HG02642 (cell line): ENCODE measurements around the gene PTPN23.
A peak's percentile ranks its signal among the peaks of the same experiment; 100 is the strongest.
"Not testable (repeated sequence)": the region's sequence is repeated elsewhere in the genome, so short reads cannot be mapped to it uniquely, and the experiment has no call there.

Experiments
- ATAC-seq: cut with Tn5 transposase; IDR thresholded peaks from one replicate; pipeline ENCODE4 v1.9.1; 2021; ENCODE audit warnings: mild to moderate bottlenecking; ENCODE audit not compliant: unreplicated experiment, poor library complexity

PTPN23 gene, protein sequence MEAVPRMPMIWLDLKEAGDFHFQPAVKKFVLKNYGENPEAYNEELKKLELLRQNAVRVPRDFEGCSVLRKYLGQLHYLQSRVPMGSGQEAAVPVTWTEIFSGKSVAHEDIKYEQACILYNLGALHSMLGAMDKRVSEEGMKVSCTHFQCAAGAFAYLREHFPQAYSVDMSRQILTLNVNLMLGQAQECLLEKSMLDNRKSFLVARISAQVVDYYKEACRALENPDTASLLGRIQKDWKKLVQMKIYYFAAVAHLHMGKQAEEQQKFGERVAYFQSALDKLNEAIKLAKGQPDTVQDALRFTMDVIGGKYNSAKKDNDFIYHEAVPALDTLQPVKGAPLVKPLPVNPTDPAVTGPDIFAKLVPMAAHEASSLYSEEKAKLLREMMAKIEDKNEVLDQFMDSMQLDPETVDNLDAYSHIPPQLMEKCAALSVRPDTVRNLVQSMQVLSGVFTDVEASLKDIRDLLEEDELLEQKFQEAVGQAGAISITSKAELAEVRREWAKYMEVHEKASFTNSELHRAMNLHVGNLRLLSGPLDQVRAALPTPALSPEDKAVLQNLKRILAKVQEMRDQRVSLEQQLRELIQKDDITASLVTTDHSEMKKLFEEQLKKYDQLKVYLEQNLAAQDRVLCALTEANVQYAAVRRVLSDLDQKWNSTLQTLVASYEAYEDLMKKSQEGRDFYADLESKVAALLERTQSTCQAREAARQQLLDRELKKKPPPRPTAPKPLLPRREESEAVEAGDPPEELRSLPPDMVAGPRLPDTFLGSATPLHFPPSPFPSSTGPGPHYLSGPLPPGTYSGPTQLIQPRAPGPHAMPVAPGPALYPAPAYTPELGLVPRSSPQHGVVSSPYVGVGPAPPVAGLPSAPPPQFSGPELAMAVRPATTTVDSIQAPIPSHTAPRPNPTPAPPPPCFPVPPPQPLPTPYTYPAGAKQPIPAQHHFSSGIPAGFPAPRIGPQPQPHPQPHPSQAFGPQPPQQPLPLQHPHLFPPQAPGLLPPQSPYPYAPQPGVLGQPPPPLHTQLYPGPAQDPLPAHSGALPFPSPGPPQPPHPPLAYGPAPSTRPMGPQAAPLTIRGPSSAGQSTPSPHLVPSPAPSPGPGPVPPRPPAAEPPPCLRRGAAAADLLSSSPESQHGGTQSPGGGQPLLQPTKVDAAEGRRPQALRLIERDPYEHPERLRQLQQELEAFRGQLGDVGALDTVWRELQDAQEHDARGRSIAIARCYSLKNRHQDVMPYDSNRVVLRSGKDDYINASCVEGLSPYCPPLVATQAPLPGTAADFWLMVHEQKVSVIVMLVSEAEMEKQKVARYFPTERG (N-terminal part only)

DNA sequence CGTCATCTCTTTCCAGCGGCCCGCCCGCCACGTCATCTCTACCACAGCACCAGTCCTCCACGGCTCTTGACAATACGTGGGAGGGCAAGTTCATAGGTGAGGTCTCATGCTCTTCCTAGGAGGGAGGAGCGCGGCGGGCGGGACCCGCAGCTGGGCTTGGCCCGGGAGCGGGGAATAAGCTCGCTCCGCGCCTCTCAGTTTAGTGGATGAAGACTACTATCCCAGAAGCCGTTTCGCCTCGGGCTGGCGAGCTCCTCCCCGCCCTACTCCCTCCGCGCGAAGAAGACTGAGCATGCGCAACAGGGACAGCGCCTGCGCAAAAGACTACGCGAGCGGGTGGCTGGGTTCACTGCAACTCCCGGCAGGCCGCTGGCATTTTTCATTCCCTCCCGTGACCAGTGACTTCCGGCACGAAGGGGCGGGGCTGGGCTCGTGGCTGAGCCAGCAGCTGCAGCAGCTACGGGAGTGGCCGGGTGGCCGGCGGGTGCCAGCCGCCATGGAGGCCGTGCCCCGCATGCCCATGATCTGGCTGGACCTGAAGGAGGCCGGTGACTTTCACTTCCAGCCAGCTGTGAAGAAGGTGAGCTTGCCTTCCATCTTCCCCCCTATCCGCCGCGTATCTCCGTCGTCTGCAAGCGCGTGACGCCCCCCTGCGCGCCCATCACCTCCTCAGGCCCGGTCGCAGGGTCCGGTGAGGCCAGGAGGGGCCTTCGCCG is at the start of gene PTPN23:
Gene PTPN23, plus strand, starts transcription at position 421 of the 716 bp plus-strand sequence. Its CDS starts 76 bp downstream, at position 497.
- ATAC-seq: peak; percentile 84

DNA sequence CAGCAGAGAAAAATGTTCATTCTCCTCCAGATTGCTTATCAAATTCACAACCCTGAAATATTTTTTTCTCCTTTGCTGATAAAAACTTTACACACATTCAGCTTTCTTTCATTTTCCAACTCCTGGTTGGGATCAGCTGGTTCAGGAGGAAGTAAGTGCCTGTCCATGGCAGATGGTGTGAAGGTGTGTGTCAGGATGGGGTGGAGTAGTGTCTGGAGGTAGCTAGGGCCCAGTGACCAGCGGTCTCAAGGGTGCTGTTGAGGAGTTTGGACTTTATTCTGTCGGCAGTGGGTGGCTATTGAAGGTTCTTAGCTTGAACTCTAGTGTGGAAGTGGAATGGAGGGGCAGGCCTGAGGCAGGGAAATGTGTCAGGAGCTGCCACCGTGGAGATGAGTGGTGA is 46.9 kb upstream of the PTPN23 start:
- no peak for ATAC-seq

DNA sequence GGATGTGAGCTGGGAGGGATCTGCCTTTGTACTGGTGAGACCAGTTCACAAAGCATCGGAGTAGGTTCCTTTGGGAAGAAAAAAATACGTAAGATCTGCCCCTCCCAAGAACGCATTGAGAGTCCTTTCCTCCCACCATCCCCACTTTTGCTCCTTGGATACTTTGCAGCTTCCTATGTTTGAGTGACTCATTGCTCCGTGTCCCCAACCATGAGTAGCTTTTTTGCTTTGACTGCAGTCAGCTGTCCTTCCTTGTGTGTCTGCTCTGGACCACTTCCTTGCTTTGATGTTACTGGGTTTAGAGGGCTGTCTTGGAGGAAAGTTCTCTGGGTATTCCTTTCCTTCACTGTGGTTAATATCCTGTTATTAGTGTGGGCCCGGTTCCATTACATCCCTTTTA is 43.2 kb upstream of the PTPN23 start:
- no peak for ATAC-seq

DNA sequence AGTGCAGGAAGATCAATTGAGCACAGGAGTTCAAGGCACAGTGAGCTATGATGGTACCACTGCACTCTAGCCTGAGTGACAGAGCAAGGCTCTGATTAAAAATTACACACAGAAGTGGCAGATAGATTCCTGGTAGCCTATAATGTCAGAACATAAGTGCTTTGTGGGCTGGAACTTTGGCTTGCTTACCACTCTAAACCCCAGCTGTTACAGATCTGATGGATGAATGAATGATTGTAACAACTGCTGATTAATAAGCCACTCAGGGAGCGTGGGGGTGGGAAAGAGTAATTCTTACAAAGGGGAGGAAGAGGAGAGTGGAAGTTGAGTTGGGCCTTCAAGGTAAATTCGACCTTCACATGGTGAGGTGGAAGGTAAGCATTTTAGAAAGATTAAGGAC is 40.9 kb upstream of the PTPN23 start:
- ATAC-seq: no peak

DNA sequence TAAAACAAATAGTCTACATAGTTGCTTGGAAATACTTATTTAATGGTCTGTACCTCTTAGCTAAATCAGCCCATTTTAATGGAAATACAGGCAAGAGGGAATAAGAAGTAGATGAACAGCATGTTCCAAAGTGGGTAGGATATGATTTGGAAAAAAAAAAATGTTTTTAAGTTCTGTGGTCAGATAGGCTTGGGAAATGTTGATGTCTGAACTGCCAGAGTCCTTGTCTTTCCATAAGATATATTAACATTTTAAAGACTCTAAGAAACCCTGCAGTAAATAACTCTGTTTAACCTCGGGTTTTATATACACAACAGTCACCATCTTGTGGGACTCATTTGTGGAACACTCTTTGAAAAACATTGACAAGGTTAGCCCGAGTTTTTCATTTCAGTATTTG is 40.0 kb upstream of the PTPN23 start:
- ATAC-seq: no peak

DNA sequence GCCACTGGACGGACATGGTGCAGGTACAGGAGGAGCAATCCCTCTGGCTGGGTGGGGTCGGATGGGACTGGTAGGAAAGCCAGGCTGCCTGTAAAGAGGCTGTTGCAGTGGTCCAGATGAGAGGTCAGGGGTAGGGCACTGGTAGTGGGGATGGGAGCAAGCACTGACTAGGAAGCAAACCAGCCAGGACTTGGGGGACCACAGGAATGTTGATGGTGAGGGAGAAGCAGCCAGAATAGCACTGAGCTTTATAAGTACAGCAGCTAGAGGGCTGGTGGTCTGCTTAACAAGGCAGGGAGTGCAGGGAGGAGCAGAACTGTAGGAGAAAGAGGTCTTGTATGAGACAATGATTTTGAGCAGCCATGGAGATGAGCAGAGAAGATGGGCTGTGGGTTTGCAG is 38.7 kb upstream of the PTPN23 start:
- no peak for ATAC-seq

DNA sequence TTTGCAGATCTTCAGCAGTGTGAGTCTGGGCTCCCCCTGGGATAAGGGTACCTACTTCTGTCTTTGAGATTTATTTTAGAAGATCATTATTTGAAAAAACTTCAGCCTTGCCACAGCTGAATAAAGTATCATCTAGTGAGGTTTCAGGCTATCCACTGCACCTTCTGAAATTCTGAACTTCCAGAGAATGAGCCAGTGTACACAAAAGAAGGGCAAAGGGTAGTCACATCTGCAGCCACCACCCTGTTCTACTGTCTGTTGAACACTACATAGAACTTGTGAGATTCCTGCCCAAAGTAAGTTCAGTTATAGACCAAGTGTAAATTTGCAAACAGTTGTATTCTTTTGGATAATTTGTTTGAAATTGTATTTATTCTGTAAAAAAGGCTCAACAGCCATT is 38.0 kb upstream of the PTPN23 start:
- no peak for ATAC-seq

DNA sequence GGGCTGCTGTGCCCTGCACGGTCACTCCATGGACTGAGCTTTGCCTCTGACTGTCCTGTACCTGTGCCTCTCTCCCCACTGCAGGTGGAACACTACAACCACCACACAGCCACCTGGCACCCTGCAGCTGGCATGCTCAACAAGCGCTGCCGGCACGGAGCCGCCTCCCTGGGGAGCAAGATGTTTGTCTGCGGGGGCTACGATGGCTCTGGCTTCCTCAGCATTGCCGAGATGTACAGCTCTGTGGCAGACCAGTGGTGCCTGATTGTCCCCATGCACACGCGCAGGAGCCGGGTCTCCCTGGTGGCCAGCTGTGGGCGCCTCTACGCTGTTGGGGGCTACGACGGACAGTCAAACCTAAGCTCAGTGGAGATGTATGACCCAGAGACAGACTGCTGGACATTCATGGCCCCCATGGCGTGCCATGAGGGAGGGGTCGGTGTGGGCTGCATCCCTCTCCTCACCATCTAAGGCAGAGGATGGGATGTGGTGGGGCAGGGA is 37.3 kb upstream of the PTPN23 start:
- no peak for ATAC-seq

DNA sequence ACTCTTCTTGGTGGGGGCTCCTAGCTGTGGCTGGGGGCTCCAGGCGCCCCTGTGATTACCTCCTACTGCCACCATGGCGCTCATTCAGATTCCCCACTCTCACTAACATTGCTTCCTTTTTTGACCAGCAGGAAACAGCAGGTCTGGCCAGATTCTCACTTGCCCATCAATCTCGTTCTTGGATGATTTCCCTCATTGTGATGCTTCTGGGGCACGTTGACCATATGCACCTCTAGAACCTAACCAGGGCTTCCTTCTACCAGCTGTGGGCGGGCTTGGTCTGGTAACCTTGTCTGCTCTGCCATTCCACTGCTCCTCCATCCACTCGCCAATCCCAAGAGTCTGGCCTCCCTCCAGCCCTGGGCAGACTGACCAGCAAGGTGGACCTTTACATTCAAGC is 35.9 kb upstream of the PTPN23 start:
- no peak for ATAC-seq

DNA sequence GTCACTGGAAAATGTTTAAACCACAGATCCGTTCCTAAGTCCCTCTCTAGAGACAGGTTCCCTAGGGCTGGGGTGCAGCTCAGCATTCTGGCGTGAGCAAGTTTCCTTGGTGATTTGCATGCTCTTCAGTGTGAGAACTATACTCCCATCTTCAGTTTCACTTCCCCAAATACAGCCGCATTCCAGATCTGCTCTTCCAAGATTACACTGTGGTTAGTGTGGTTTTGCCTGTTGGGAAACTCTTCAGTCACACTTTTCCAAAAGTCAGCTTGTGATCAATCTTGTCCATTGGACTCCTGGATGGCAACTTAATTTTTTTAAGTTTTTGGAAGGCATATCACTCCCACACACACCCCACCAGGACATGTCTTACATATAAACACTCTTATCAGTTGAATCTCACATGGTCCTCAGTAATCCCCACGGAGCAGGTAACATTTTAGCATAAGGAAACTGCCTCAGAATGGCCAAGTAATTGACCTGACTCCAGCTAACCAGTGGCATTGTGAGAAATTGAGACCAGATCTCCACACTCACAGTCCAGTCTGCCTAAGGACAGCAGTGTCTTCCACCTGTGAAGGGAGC is 33.5 kb upstream of the PTPN23 start:
- ATAC-seq: peak; percentile 76

DNA sequence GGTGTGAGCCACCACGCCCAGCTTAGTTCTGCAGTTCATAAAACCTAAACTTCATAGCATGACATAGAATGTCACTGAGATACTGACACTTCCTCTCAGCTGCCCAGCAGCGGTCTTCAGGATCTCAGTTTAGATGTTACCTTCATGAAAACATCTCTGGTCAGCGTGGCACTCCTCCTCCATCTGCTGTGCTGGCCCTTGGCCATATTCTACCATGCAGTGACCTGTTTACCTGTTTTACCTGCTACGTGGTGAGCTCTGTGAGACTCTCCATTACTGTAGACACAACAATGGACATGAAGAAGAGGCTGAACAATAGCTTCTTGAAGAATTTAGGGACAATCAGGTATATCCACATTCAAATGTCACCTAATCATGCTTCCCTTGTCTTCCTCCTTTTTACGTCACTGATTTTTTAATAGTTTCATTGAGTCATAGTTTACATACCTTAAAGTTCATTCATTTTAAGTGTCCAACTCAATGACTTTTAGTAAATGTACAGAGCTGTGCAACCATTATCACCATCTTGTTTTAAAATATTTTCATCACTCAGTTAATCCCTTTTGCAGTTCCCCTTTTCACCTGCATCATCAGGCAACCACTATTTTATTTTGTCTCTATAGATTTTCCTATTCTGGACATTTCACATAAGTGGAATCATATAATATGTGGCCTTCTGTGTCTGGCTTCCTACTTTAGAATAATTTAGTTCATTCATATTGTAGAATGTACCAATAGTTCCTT is 32.2 kb upstream of the PTPN23 start:
- no peak for ATAC-seq

DNA sequence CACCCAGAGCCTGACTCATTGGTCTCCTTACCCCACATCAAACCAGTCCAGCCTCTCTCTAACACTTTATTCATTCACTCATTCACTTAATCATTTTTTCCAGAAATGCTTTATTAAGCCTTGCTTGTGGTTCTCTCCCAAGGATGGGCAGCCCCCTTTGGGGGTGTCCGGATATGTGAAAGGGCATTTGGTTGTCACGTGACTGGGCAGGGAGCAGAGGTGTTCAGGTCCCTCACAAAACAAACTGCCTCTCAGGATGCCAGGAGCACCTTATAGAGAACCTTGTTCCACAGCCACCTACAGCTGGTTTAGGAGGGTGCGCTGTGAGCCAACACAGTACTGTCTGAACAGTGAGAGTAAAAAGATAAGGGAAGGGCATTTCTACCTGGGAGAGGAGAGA is 25.8 kb upstream of the PTPN23 start:
- no peak for ATAC-seq

DNA sequence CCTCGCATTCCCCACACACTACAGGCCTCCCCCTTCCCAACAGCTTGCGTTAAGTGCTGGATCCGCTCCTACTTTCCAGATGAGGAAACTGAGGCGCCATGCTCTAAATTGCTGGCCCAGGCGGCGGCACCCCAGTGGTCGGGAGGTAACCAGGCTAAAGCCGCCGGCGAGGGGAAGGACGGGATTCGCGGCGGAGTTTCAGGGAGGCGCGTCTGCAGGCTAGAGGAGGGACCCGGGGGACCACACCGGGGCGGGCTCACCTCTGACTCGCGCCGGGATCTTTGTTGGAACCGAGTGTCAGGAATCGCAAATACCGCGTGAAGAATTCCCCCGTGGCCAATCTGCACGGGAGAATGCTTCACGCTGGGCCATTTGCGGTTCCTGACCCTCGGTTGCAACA is 24.6 kb upstream of the PTPN23 start:
- no peak for ATAC-seq

DNA sequence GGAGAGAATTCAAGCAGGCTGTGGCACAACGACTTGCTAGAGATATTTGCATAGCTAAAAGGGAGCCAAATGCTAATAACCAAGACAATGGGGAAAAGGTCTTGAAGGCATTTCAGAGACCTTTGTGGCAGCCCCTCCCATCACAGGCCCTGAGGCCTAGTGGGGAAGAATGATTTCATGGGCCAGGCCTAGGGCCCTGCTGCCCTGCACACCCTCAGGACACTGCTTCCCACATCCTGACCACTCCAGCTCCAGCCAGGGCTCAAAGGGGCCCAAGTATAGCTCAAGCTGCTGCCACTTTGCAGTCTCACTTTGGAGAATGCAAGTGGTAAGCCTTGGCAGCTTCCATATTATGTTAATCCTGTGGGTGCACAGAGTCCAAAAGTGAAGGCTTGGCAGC is 21.5 kb upstream of the PTPN23 start:
- ATAC-seq: no peak

DNA sequence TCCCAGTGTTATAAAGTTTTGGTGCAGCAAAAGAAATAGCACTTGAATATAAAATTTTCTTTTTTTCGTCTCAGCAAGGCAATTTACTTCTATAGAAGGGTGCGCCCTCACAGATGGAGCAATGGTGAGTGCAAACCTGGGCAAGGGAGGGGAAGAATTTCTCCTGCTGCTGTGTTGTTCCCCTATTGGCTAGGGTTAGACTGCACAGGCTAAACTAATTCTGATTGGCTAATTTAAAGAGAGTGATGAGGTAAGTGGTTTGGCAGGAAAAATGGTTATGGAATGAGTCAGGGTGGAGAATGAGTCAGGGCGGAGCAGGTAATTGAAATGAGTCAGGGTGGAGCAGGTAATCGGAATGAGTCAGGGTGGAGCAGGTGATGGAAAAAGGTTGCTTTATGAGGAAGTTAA is 20.7 kb upstream of the PTPN23 start:
- not testable (repeated sequence) for ATAC-seq

DNA sequence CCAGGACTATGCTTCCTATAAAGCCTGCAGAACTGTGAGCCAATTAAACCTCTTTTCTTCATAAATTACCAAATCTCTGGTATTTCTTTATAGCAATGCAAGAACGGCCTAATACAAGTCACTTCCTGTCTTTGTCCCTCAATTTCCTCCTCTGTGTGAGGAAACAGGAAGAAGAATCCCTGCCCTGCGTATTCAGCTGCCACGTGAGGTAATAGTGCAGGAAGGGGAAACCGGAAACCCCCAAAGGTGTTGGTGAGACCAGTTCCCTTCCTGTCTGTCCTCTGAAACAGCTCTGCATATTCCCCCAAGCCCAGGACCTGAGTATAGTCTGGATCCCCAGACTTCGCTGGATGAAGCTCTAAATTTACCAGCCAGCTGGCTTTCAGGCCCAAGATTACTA is 18.1 kb upstream of the PTPN23 start:
- no peak for ATAC-seq

DNA sequence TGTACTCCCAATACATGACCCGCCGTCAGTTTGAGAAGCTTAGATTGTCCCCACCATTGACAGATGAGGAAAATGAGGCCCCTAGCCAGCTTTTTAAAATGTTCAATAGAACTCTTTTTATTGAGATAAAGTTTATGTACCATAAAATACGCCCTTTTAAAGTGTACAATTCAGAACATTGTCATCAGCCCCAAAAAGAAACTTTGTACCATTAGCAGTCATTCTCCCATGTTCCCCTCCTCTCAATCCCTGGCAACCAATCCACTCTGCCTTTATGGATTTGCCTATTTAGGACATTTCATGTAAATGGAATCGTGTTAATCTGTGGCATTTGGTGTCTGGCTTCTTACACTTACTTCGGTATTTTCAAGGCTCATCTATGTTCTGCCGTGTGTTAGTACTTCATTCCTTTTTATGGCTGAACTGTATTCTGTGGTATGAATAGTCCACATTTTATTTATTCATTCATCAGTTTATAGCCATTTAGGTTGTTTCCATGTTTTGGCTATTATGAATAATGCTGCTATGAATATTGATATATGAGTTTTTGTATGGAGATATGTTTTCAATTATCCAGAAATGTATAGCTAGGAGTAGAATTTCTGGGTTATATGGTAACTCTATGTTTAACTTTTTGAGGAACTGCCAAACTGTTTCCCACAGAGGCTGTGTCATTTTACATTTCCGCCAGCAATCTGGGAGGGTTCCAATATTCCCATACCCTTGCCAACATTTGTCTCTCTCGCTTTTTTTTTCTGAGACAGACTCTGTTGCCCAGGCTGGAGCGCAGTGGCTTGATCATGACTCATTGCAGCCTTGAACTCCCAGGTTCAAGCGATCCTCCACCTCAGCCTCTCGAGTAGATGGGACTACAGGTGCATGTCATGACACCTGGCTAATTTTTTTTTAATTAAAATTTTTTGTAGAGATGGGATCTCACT is 15.3 kb upstream of the PTPN23 start:
- no peak for ATAC-seq

DNA sequence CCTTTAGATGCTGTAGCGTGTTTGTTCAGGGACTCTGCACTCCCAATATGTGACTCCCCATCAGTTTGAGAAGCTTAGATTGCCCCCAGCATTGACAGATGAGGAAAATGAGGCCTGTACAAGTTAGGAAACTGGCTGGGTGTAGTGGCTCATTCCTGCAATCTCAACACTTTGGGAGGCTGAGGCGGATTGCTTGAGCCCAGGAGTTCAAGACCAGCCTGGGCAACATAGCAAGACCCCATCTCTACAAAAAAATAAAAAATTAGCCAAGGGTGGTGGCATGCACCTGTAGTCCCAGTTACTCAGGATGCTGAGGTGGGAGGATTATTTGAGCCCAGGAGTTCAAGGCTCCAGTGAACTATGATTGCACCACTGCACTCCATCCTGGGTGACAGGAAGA is 14.0 kb upstream of the PTPN23 start:
- no peak for ATAC-seq
